Measurements from ENCODE around the gene OSBPL10.

- TF ChIP-seq CTCF (IDR thresholded peaks at IDR 0.05; ENCODE audit: poor library complexity, severe bottlenecking) (no peak), EZH2 (IDR thresholded peaks at IDR 0.05; ENCODE audit: borderline replicate concordance, insufficient read depth, low read length, poor library complexity, severe bottlenecking) (no peak), POLR2AphosphoS5 (IDR thresholded peaks at IDR 0.05) (no peak), EP300 (conservative IDR thresholded peaks at IDR 0.05; ENCODE audit: poor library complexity, severe bottlenecking) (no peak)
Measured at GRCh38 chr3:31945738-31946052, 35.4 kb downstream of the OSBPL10 start.

Data from neural cell (in vitro differentiated cells).